Measurements from ENCODE around the gene MUC22. TPM values are rescaled to one million over a fixed set of nuclear protein-coding genes. Genes with fewer than 3 reads are reported as not detected.
"Not testable (repeated sequence)": the region's sequence is repeated elsewhere in the genome, so short reads cannot be mapped to it uniquely, and the experiment has no call there.

Gene MUC22
- total RNA-seq, 5 donors from 2014 or later (not counting 1 experiment from before 2014, with no cell fraction given), result not detected

DNA sequence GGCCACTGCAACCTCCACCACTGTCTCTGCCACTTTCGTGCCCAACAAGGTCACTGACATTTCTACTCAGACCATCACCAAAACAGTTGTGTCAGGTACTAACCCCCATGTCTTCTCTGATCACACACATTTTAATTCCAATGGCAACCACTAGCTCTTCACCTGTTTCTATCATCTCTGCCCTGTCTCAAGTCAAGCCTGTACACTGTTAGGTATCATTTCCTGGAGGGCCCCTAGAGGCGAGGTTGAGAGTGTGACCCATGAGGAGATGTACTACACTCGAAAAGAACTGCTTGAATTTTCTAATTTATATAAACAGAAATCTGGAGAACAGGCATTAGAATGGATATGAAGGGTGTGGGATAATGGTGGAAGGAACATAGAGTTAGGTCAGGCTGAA lies 44.1 kb upstream of the MUC22 start:
- peaks cover 25 to 33% of the 10 kb centered on the region in 2 donors for H3K27me3 Mint-ChIP-seq
- WGBS (ENCODE audit: insufficient coverage), result 0% methylated on average over 1 of the region's 3 CpGs
- Histone ChIP-seq H3K4me1 (ENCODE audit: control insufficient read depth in 1 of 2, extremely low read depth in 1 of 2, insufficient read depth in 2 of 2, low read length in 2 of 2) (peaks cover 0 to 16% of the 10 kb centered on the region in 2 experiments), H3K27me3 (replicated peaks in 1 of 2; ENCODE audit: control insufficient read depth in 2 of 2, extremely low read depth in 1 of 2, insufficient read depth in 2 of 2, low read length in 1 of 2) (peaks cover 0 to 21% of the 10 kb centered on the region in 2 experiments), H3K9me3 (no peaks in the 10 kb centered on the region), H3K27ac (ENCODE audit: low read length) (no peak overlapping the region), H3K36me3 (ENCODE audit: control insufficient read depth in 2 of 2, extremely low read depth in 1 of 2, insufficient read depth in 1 of 2, low read length in 1 of 2) (no peaks in the 10 kb centered on the region), H3K4me3 (ENCODE audit: control insufficient read depth in 1 of 2, extremely low read depth in 1 of 2, low read length in 1 of 2) (no peak overlapping the region)
- no peaks in the 10 kb centered on the region for H3K36me3 Mint-ChIP-seq
- CTCF ChIA-PET, result no interaction called here
- peaks cover 0 to 16% (median 11%) of the 10 kb centered on the region in 3 donors for H3K4me1 Mint-ChIP-seq
- H3K27ac Mint-ChIP-seq, result no peak overlapping the region
- DNase-seq (no peak), ATAC-seq (replicated peaks in 1 of 4) (no peak)
- POLR2A ChIA-PET, result no interaction called here
- H3K9me3 Mint-ChIP-seq, result no peaks in the 10 kb centered on the region
- H3K4me3 Mint-ChIP-seq, result no peak overlapping the region

GRCh38 chr6:30969171-30969570 lies 41.1 kb upstream of the MUC22 start:
- POLR2A ChIA-PET; H3K9me3 ChIP-seq; H3K4me1 ChIP-seq (ENCODE audit: control insufficient read depth in 1 of 2, extremely low read depth in 1 of 2, insufficient read depth in 2 of 2, low read length in 2 of 2); H3K27ac Mint-ChIP-seq; H3K4me3 Mint-ChIP-seq; ATAC-seq (replicated peaks in 1 of 4); H3K9me3 Mint-ChIP-seq; H3K36me3 Mint-ChIP-seq; H3K4me3 ChIP-seq (ENCODE audit: control insufficient read depth in 1 of 2, extremely low read depth in 1 of 2, low read length in 1 of 2); H3K36me3 ChIP-seq (ENCODE audit: control insufficient read depth in 2 of 2, extremely low read depth in 1 of 2, insufficient read depth in 1 of 2, low read length in 1 of 2); H3K27ac ChIP-seq (ENCODE audit: low read length); CTCF ChIA-PET: not testable (repeated sequence)
- peak in 1 of 35 experiments; percentile 5 for DNase-seq
- H3K27me3 ChIP-seq (replicated peaks in 1 of 2; ENCODE audit: control insufficient read depth in 2 of 2, extremely low read depth in 1 of 2, insufficient read depth in 2 of 2, low read length in 1 of 2), result peaks cover 2 to 24% of the 10 kb centered on the region in 2 experiments
- peaks cover 30 to 37% of the 10 kb centered on the region in 2 donors for H3K27me3 Mint-ChIP-seq
- 100% methylated on average over 1 of the region's 6 CpGs for WGBS (ENCODE audit: insufficient coverage)
- peaks cover 0 to 12% (median 9%) of the 10 kb centered on the region in 3 donors for H3K4me1 Mint-ChIP-seq

GRCh38 chr6:30970946-30971345 lies 39.3 kb upstream of the MUC22 start:
- POLR2A ChIA-PET, result no interaction called here
- H3K27me3 Mint-ChIP-seq, result peaks cover 13 to 22% of the 10 kb centered on the region in 2 donors

DNA sequence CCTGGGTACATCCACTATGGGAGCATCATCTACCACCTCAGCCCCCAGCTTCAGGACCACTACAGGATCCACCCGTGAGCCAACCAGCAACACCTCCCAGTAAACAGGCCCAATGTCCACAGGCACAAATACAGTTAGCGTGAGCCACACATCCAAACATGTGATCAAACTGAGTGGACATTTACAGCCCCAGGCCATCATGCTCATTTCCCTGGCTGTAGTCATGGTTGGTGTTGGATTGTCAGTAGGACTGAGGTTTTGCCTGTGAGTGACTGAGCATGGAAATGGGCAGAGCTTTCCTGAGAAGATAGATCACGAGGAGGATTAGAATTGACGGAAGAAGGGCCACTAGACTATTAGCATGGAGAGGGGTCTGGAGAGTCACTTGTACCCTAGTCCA lies 37.5 kb upstream of the MUC22 start:
- Mint-ChIP-seq H3K27ac (no peak overlapping the region), H3K27me3 (peaks cover 10 to 17% of the 10 kb centered on the region in 2 donors), H3K36me3 (no peaks in the 10 kb centered on the region), H3K4me3 (no peak overlapping the region), H3K4me1 (no peaks in the 10 kb centered on the region), H3K9me3 (no peaks in the 10 kb centered on the region)
- ATAC-seq (replicated peaks in 1 of 4), result no peak
- 91% methylated on average over 2 of the region's 4 CpGs for whole genome bisulfite sequencing (ENCODE audit: insufficient coverage)
- Histone ChIP-seq H3K27ac (ENCODE audit: low read length) (no peak overlapping the region), H3K36me3 (ENCODE audit: control insufficient read depth in 2 of 2, extremely low read depth in 1 of 2, insufficient read depth in 1 of 2, low read length in 1 of 2) (no peaks in the 10 kb centered on the region), H3K9me3 (no peaks in the 10 kb centered on the region), H3K4me1 (ENCODE audit: control insufficient read depth in 1 of 2, extremely low read depth in 1 of 2, insufficient read depth in 2 of 2, low read length in 2 of 2) (no peaks in the 10 kb centered on the region), H3K4me3 (ENCODE audit: control insufficient read depth in 1 of 2, extremely low read depth in 1 of 2, low read length in 1 of 2) (no peak overlapping the region), H3K27me3 (replicated peaks in 1 of 2; ENCODE audit: control insufficient read depth in 2 of 2, extremely low read depth in 1 of 2, insufficient read depth in 2 of 2, low read length in 1 of 2) (peaks cover 2 to 17% of the 10 kb centered on the region in 2 experiments)
- ChIA-PET POLR2A (no interaction called here), CTCF (no interaction called here)
- no peak for DNase-seq

More at GRCh38 chr6:30970946-30971345, 39.3 kb upstream of the MUC22 start:
- CTCF ChIA-PET, result interaction anchor here in 1 of 2 donors (0.5 kb wide), 1 partner anchor 144 kb away, joined by 8 read pairs; no protein-coding TSS in a partner anchor
- Histone ChIP-seq H3K27ac (ENCODE audit: low read length) (no peak overlapping the region), H3K4me3 (ENCODE audit: control insufficient read depth in 1 of 2, extremely low read depth in 1 of 2, low read length in 1 of 2) (no peak overlapping the region), H3K4me1 (ENCODE audit: control insufficient read depth in 1 of 2, extremely low read depth in 1 of 2, insufficient read depth in 2 of 2, low read length in 2 of 2) (no peaks in the 10 kb centered on the region), H3K36me3 (ENCODE audit: control insufficient read depth in 2 of 2, extremely low read depth in 1 of 2, insufficient read depth in 1 of 2, low read length in 1 of 2) (no peaks in the 10 kb centered on the region), H3K27me3 (replicated peaks in 1 of 2; ENCODE audit: control insufficient read depth in 2 of 2, extremely low read depth in 1 of 2, insufficient read depth in 2 of 2, low read length in 1 of 2) (peaks cover 2 to 12% of the 10 kb centered on the region in 2 experiments), H3K9me3 (no peaks in the 10 kb centered on the region)
- no CpG with 5 or more reads among the region's 5 CpGs for WGBS (ENCODE audit: insufficient coverage)
- no peak for DNase-seq
- Mint-ChIP-seq H3K27ac (no peak overlapping the region), H3K4me1 (no peaks in the 10 kb centered on the region), H3K4me3 (no peak overlapping the region), H3K36me3 (no peaks in the 10 kb centered on the region), H3K9me3 (no peaks in the 10 kb centered on the region)
- ATAC-seq (replicated peaks in 1 of 4), result no peak

DNA sequence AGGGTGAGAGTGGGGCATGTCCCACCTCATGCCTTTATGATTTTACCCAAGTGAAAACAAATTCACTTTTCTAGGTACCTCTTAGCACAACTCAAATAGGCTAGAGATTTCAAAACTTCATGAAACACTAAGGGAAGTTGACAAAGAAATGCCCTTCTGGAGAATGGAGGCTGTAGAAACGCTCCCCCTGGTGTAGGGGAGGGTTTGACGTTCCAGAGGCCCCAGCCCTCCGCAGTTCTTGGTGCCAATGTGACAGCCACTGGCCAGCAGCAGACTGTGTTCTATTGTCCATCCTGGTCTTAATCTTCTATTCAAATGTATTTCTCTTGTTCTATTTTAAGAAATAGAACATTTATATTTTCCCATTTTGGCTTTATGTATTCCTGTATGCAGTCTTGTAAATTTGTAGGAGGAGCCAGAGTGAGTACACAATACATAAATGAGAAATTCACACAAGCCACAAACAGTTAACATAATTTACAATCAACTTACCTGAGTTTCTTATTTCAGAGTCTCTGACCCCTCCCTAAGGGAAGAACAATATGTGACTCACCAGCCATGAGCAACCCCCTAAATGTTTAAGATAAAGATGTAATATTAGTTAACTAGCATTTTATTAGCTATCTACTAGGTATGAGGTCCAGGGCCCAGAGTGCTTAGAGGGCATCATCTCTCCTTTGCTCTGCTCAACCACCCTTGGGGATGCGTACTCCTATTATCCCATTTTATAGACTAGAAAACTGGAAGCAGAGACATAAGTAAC lies 35.6 kb upstream of the MUC22 start:
- peaks cover 2 to 19% of the 10 kb centered on the region in 2 experiments for H3K27me3 ChIP-seq (replicated peaks in 1 of 2; ENCODE audit: control insufficient read depth in 2 of 2, extremely low read depth in 1 of 2, insufficient read depth in 2 of 2, low read length in 1 of 2)
- DNase-seq (no peak), ATAC-seq (replicated peaks in 1 of 4) (no peak)
- Mint-ChIP-seq H3K36me3 (no peaks in the 10 kb centered on the region), H3K4me3 (no peak overlapping the region), H3K4me1 (no peaks in the 10 kb centered on the region), H3K27ac (no peak overlapping the region), H3K27me3 (peaks cover 18 to 21% of the 10 kb centered on the region in 2 donors), H3K9me3 (no peaks in the 10 kb centered on the region)
- H3K9me3 ChIP-seq, result no peaks in the 10 kb centered on the region
- H3K4me1 ChIP-seq (ENCODE audit: control insufficient read depth in 1 of 2, extremely low read depth in 1 of 2, insufficient read depth in 2 of 2, low read length in 2 of 2), result no peaks in the 10 kb centered on the region
- H3K27ac ChIP-seq (ENCODE audit: low read length), result no peak overlapping the region
- no peak overlapping the region for H3K4me3 ChIP-seq (ENCODE audit: control insufficient read depth in 1 of 2, extremely low read depth in 1 of 2, low read length in 1 of 2)
- H3K36me3 ChIP-seq (ENCODE audit: control insufficient read depth in 2 of 2, extremely low read depth in 1 of 2, insufficient read depth in 1 of 2, low read length in 1 of 2), result no peaks in the 10 kb centered on the region
- WGBS (ENCODE audit: insufficient coverage), result no CpG with 5 or more reads among the region's 4 CpGs
- CTCF ChIA-PET, result interaction anchor here (0.6 to 0.7 kb wide), 2 partner anchors 124 to 390 kb away, joined by 3 to 4 read pairs; no protein-coding TSS in a partner anchor
- POLR2A ChIA-PET, result no interaction called here

DNA sequence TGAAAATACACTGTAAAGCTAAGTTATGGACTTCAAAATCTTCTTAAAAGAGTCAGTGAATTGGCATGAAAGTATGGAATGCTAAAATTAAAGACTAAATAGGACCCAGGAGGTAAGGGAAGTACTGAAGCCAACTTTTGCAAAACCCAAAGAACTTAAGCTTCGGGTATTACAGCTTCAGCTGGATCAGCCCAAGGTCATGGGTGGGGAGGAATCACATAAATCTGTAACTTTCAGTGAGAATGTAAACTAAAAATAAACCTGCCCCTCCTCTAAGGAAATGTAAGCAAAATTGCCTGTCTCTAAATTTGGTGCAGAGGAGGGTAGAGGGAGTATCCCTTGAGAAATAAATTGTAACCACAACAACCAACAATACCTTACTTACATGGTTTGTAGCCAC lies 31.1 kb upstream of the MUC22 start:
- H3K4me3 Mint-ChIP-seq, result no peak overlapping the region
- H3K9me3 Mint-ChIP-seq, result no peaks in the 10 kb centered on the region
- no peaks in the 10 kb centered on the region for H3K36me3 ChIP-seq (ENCODE audit: control insufficient read depth in 2 of 2, extremely low read depth in 1 of 2, insufficient read depth in 1 of 2, low read length in 1 of 2)
- no peaks in the 10 kb centered on the region for H3K9me3 ChIP-seq
- no peak for DNase-seq
- ATAC-seq (replicated peaks in 1 of 4), result no peak
- no CpG with 5 or more reads among the region's 1 CpG for WGBS (ENCODE audit: insufficient coverage)
- H3K27ac ChIP-seq (ENCODE audit: low read length), result no peak overlapping the region
- peaks cover 5 to 30% of the 10 kb centered on the region in 2 experiments for H3K27me3 ChIP-seq (replicated peaks in 1 of 2; ENCODE audit: control insufficient read depth in 2 of 2, extremely low read depth in 1 of 2, insufficient read depth in 2 of 2, low read length in 1 of 2)
- no peaks in the 10 kb centered on the region for H3K4me1 ChIP-seq (ENCODE audit: control insufficient read depth in 1 of 2, extremely low read depth in 1 of 2, insufficient read depth in 2 of 2, low read length in 2 of 2)
- ChIA-PET POLR2A (no interaction called here), CTCF (no interaction called here)
- H3K4me1 Mint-ChIP-seq, result peaks cover 0 to 8% (median 0%) of the 10 kb centered on the region in 3 donors
- no peak overlapping the region for H3K4me3 ChIP-seq (ENCODE audit: control insufficient read depth in 1 of 2, extremely low read depth in 1 of 2, low read length in 1 of 2)
- H3K27me3 Mint-ChIP-seq, result peaks cover 33 to 35% of the 10 kb centered on the region in 2 donors
- H3K36me3 Mint-ChIP-seq, result no peaks in the 10 kb centered on the region
- no peak overlapping the region for H3K27ac Mint-ChIP-seq
